ENCODE measurements around the gene SORCS2.

The SORCS2 gene

DNA sequence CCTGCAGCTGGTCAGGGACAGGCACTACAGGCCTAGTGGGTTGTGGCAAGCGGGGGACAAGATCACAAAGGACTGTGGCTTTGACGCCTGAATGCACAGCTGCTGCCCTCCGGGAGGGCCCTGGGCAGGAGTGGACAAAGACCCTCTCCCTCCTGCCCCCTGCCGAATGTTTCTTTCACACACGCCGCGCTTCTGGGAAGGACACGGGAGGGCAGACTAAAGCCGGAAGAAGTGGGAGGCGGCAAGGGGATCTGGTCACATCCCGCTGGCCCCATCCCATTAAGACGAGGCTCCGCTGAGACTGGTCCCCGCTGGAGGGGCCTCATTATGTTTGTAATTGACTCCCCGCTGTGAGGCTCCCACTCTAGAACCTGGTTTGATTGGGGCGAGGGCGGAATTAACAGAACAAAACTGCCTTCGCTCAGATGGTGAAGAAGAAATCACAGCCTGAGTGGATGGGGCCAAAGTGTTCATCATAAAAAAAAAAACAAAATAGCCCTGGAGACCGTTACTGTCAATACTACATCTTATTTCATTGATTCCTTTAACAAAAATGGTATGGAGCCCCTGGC is 280.2 kb downstream of the SORCS2 start:
- DNase-seq (ENCODE audit: low read depth) = no peak
- TF ChIP-seq POLR2A (IDR thresholded peaks at IDR 0.05; ENCODE audit: extremely low read depth, insufficient read length) (no peak), MYC (IDR thresholded peaks at IDR 0.05; ENCODE audit: low read depth, low read length) (no peak)
- TF ChIP-seq, protein P1, sequence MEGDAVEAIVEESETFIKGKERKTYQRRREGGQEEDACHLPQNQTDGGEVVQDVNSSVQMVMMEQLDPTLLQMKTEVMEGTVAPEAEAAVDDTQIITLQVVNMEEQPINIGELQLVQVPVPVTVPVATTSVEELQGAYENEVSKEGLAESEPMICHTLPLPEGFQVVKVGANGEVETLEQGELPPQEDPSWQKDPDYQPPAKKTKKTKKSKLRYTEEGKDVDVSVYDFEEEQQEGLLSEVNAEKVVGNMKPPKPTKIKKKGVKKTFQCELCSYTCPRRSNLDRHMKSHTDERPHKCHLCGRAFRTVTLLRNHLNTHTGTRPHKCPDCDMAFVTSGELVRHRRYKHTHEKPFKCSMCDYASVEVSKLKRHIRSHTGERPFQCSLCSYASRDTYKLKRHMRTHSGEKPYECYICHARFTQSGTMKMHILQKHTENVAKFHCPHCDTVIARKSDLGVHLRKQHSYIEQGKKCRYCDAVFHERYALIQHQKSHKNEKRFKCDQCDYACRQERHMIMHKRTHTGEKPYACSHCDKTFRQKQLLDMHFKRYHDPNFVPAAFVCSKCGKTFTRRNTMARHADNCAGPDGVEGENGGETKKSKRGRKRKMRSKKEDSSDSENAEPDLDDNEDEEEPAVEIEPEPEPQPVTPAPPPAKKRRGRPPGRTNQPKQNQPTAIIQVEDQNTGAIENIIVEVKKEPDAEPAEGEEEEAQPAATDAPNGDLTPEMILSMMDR (IDR thresholded peaks at IDR 0.05; ENCODE audit: low read depth, low read length) = no peak
- TF ChIP-seq, protein P2, sequence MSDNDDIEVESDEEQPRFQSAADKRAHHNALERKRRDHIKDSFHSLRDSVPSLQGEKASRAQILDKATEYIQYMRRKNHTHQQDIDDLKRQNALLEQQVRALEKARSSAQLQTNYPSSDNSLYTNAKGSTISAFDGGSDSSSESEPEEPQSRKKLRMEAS (IDR thresholded peaks at IDR 0.05; ENCODE audit: low read depth, low read length) = no peak

DNA sequence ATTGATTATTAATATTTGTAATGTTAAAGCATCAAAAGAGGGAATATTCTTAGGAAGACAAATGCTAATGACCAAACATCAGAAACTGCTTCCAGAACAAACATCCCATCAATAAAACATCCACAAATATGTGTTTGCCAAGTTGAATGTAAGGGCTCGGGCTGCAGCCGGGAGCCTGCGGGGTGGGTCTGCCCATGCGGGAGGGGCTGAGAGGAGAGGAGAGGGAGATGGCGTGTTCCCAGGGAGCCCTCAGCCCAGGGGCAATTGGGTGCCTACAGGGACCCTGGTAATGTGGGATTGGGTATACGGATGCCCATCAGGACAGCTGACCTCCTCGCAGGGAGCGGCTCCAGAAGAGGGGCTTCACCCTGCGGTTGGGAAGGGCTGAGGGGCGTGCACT is 280.7 kb downstream of the SORCS2 start:
- DNase-seq (ENCODE audit: low read depth) = no peak
- no peak for TF ChIP-seq MYC (IDR thresholded peaks at IDR 0.05; ENCODE audit: low read depth, low read length)
- no peak overlapping the region for H3K4me3 ChIP-seq (ENCODE audit: low read depth, low read length)

More for the DNA sequence above, 280.2 kb downstream of the SORCS2 start:
- H3K4me3 ChIP-seq (ENCODE audit: low read depth, low read length) = no peak overlapping the region

DNA sequence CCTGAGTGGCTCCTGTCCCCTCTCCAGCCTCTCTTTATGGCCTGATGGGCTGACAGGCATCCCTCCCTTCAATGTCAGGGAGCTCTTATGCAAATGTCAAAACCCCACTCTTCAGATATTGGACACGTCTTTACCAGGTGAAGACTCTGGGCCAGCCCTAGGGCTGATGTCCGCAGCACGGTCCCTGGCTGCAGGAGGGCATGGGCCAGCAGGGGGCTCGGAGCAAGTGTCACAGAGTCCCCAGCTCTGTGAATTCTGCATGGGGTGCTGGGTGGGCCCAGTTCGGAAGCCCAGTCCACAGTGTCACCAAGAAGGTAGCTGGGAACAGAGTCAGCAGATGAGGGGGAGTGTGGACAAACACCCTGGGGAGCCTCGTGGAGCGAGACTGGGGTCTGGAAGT is 282.0 kb downstream of the SORCS2 start:
- no peak for DNase-seq (ENCODE audit: low read depth)
- TF ChIP-seq, protein P1 (IDR thresholded peaks at IDR 0.05; ENCODE audit: low read depth, low read length) = no peak
- H3K4me3 ChIP-seq (ENCODE audit: low read depth, low read length) = no peak overlapping the region

DNA sequence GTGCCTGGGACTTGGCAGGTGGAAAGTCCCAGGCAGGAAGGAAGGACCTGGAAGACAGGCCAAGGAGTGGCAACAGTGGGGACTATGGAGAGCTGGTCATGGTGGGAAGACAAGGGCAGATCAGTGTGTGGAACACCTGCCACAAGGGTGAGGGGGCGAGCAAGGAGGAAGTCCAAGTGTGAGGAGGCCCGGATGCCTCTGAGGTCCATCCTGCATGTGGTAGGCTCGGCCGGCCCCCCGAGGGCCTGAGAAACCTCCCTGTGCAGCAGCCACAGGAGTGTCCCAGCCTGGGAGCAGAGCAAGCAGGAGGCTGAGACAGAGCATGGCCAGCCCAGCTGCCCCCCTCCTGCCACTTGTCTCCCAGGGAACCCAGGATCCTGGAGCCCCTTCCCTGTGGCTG is 282.9 kb downstream of the SORCS2 start:
- DNase-seq (ENCODE audit: low read depth) = no peak
- TF ChIP-seq, protein P1 (IDR thresholded peaks at IDR 0.05; ENCODE audit: low read depth, low read length) = no peak
- no peak for TF ChIP-seq POLR2A (IDR thresholded peaks at IDR 0.05; ENCODE audit: extremely low read depth, insufficient read length)
- TF ChIP-seq, protein P2 (IDR thresholded peaks at IDR 0.05; ENCODE audit: low read depth, low read length) = no peak
- TF ChIP-seq MYC (IDR thresholded peaks at IDR 0.05; ENCODE audit: low read depth, low read length) = no peak
- no peak overlapping the region for H3K4me3 ChIP-seq (ENCODE audit: low read depth, low read length)

DNA sequence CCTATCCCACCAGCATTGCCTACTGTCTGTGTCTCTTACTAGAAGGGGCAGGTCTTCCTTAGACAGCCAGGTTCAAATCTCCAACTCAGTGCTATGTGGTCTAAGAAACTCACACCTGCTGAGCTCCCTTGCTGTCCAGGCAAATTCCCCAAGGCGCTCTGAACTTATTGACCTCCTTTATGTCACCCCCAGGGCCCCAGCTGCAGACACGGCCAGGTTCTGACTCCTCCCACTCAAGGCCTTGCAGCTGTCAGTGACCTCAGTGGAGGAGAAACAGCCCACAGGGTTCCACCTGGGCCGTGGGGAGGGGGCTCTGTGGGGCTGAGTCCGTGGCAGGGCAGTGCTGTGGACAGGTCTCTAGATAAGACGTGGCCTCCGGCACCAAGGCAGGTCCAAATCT is 284.5 kb downstream of the SORCS2 start:
- no peak overlapping the region for H3K4me3 ChIP-seq (ENCODE audit: low read depth, low read length)
- no peak for DNase-seq (ENCODE audit: low read depth)
- TF ChIP-seq, protein P2 (IDR thresholded peaks at IDR 0.05; ENCODE audit: low read depth, low read length) = no peak
- TF ChIP-seq, protein P1 (IDR thresholded peaks at IDR 0.05; ENCODE audit: low read depth, low read length) = no peak
- no peak for TF ChIP-seq POLR2A (IDR thresholded peaks at IDR 0.05; ENCODE audit: extremely low read depth, insufficient read length)
- no peak for TF ChIP-seq MYC (IDR thresholded peaks at IDR 0.05; ENCODE audit: low read depth, low read length)

DNA sequence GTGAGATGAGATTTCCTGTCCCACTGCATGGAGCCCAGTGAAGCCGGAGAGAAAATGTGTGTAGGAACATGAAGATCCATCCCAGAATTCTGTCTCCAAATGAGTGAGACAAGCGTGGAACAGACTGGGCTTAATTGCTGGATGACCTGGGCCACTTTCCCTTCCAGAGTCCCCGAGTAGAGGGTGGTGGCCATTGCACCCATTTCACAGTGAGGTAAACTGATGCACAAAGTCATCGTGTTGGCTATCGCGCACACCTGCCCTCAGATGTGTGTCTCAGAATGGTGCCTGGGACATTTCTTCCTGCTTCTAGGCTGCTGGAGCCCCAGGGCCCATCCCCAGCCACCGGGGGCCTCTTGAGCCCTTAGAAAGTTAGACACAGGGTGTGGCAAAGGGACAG is 285.4 kb downstream of the SORCS2 start:
- TF ChIP-seq, protein P2 (IDR thresholded peaks at IDR 0.05; ENCODE audit: low read depth, low read length) = no peak
- TF ChIP-seq, protein P1 (IDR thresholded peaks at IDR 0.05; ENCODE audit: low read depth, low read length) = no peak
- TF ChIP-seq MYC (IDR thresholded peaks at IDR 0.05; ENCODE audit: low read depth, low read length) (no peak), POLR2A (IDR thresholded peaks at IDR 0.05; ENCODE audit: extremely low read depth, insufficient read length) (no peak)
- no peak for DNase-seq (ENCODE audit: low read depth)
- H3K4me3 ChIP-seq (ENCODE audit: low read depth, low read length) = no peak overlapping the region
